ENCODE measurements around the gene FAM107B.

The FAM107B gene

GRCh38 chr10:14583252-14583651, 191.4 kb downstream of the FAM107B start:
- DNase-seq (ENCODE audit: low read depth in 2 of 2) = no peak

- no peak for DNase-seq (ENCODE audit: low read depth in 2 of 2)
Measured at GRCh38 chr10:14581553-14582321, 193.0 kb downstream of the FAM107B start.

DNA sequence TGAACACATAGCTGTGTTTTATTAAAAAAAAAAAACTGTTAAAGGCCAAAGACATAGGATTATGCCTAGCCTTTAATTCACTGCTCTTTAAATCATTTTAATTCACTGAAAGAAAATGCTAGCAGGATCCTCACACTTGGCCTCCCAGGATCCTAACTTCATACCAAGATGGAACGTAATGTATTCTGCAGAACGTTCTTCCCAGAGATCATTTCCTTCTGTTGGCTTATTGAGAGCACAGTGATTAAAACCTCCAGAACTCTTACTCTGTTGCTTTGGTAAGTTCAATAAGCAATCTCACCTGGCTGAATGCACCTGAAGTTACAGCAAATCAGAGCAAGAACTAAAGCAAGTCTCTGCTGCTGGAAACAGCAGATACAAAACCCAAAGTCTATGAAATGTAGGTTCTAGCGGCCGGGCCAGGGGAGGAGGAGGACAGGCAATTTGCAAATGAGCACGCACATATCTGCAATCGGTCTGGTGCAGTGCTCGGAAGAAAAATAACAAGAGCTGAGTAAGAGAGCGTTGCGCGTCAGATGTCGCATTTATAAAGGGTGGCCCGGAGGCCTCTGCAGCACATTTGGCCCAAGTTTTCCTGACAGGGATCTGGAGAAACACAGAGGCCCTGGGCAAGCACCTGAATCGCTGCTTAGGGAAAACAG, 193.9 kb downstream of the FAM107B start:
- no peak for DNase-seq (ENCODE audit: low read depth in 2 of 2)

DNA sequence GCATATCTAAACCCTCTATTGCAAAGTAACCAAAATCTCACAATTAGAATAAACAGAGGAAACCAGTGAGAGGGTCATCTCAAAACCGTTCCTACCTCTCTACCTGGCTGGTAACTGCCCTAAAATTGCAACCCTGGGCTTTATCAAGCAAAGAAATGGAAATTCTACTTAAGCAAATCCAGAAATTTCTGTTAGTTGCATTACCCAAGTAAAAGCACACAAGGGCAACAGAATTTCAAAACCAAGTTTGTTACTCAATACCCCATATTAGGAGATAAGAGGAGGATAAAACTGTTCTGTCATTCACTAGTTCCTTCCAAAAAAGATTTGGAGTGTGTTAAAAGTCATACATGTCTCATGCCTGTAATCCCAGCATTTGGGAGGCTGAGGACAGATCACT, 195.3 kb downstream of the FAM107B start:
- DNase-seq (ENCODE audit: low read depth in 2 of 2) = no peak

DNA sequence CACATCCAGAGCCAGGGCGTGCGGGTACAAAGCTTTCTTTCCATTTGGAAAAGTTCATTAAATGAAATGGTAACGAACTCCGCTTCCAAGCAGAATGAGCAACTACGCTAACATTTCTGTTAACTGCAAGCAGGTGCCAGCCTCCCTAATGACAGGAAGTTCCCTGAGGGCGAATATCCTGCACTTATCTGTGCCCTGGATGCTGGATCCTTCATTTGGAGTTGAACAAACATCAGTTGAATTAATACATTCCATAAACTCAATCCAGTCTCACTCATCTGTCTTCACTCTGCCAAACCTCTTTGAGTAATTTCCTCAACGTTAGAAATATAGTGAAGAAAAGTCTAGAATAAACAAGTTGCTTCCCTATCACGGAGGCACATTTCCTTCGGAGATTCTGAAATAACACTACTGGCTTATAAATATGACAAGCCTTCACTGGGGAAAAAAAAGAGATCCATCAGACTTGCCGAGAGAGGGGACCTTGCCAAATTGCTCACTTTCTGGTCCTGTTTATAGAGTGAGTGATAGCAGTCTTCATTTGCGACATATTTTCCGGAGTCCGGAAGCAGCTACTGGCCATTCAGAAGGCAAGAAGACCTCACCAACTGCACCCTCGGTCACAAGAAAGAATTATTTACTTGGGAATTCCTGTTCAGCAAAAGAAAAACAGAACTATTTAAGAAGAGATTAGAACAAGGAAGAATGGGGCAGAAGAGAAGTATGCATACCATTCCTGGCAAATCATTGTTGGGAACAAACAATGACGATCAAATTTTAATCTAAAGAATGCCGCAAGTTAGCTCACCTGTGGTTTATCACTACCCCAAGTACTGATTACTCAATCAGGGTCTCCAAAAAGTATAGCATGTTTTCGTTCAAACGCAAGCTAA, 196.4 kb downstream of the FAM107B start:
- DNase-seq (ENCODE audit: low read depth in 2 of 2) = no peak

- DNase-seq (ENCODE audit: low read depth in 2 of 2) = no peak
Measured at GRCh38 chr10:14574885-14575284, 199.8 kb downstream of the FAM107B start.

DNA sequence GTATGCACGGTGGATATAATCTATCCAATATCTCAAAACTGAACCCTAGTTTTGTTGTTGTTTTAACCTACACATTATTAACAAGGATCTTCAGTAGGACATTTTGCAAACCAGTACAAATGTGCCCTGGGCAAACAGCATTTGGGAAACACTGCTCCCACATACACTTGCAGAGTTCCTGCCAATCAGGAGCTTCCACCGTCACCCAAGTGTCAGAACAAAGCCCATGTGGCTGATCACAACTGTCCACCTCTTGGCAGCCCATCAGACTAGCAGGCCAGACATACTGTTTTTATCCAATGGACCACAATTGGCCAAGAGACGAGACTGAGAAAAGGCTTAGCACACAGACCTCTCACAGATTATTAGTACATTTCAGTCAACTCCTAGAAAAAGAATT, 200.4 kb downstream of the FAM107B start:
- no peak for DNase-seq (ENCODE audit: low read depth in 2 of 2)

DNA sequence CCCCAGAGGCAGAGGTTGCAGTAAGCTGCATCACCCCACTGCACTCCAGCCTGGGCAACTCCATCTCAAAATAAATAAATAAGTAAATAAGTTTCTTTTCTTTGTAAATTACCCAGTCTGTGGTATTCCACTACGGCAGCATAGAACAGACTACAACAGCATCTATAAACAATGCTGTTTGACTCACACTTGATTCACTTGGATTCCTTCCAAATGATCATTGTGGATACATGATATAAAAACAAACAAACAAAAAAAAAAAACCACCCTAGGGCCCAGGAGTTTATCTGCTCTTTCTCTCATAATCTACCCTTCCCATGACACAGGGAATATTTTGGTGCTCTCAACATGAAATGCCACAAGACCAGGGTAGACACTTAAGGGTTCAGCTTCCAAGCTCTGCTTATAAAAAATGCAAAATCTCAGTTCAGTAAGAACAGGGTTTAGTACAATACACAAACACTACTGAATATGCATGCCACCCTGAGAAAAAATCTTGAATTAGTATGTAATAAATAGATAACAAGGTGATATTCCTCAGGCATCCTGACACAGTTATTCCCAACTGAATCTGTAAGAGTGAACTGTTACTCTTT, 200.9 kb downstream of the FAM107B start:
- DNase-seq (ENCODE audit: low read depth in 2 of 2) = no peak

- DNase-seq (ENCODE audit: low read depth in 2 of 2) = no peak
Measured at GRCh38 chr10:14572811-14573210, 201.9 kb downstream of the FAM107B start.

DNA sequence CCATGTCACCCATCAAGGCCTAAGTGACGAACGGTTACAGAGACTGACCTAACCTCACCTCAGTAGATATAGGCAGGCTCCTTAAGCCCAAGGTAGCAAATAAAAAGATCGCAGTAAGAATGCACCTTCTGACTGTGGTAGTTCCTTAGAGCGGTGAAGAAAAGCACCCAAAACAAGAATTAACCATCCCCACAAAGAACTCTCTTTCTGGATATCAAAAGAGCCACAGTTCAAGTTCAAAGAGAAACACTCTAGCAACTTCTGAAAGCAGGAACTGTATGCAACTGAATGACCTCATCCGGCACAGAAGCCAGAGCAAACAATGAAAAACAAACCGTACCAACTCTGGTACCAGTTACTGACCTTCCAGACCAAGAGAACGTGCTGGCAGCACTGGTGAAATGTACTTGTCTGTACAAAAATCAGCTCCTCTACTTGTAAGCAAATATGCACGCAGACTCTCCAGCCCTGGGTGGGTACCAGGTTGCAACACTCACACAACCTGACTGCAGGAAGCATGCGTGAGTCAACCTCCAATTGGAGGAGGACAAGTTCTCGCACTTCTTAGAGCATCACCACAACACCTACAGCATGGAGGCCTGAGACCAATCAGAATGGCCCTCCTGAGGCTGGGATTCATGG, 202.7 kb downstream of the FAM107B start:
- no peak for DNase-seq (ENCODE audit: low read depth in 2 of 2)

GRCh38 chr10:14570800-14571199, 203.9 kb downstream of the FAM107B start:
- no peak for DNase-seq (ENCODE audit: low read depth in 2 of 2)

DNA sequence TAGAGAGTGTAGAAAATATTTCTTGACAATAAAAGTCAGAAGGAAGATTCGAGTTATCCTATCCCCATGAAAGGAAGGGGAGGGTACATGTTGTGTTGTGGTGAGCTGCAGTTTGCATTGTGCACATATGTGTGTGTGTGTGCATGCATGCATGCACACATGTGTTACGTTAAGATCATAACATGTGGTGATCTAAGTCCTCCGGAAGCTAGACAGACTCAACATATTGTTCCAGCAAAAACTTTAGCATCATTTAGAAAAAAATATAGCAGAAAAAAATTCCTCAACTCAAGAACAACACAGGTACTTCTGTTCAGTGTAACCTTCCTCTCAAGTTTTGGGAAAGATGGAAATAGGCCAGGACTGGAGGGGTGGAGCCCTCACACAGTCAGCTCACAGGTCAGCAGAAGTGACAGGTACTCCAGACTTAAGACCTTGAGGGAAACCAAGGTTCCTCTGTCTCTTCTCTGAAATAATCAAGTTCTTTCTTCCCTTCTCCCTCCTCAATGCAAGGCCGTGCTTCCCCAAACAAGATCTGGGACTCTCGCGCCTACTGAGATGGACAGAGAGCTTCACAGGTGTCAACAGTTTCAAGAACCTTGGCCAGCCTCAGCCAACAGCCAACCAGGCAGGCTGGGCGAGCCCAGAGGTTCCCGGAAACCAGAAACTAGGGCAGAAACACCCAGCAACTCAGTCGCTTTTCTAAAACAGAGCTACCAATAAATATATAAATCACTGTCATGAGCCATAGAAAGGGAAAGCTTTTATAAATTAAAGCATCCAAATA, 205.2 kb downstream of the FAM107B start:
- no peak for DNase-seq (ENCODE audit: low read depth in 2 of 2)

DNA sequence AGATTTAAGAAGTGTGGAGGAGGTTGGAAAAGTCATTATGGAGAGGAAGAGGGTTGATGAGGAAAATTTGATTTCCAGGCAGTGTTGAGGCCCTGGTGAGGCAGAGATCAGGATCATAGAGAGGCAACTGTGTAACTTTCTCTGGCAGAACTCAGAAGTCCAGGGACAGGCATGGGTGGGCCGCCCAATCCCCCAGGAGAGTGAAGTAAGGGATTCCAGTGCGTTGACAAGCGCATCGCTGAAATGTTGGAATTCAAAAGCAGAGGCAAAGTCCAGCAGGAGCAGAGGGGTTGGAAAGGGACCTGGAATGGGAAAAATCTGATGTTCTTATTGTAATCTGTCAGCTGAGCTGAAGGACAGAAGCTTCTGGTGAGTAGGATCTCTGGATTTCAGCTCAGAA, 207.3 kb downstream of the FAM107B start:
- DNase-seq (ENCODE audit: low read depth in 2 of 2) = no peak

DNA sequence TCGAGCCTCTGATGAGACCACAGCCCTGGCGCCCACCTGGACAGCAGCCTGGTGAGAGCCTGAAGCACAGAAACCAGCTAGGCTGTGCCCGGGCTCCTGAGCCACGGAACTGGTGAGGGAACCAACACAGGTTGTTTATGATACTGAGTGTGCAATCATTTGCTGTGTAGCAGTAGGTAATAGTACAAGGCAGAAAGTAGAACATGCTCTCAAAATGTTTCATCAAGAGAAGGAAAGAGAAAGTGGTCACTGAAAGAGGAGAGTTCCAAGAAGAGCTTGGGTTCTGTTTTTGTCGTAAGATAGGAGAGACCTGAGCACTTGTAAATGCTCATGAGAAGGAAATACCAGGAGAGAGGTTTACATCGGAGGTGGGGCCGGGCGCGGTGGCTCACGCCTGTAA, 208.2 kb downstream of the FAM107B start:
- no peak for DNase-seq (ENCODE audit: low read depth in 2 of 2)

DNA sequence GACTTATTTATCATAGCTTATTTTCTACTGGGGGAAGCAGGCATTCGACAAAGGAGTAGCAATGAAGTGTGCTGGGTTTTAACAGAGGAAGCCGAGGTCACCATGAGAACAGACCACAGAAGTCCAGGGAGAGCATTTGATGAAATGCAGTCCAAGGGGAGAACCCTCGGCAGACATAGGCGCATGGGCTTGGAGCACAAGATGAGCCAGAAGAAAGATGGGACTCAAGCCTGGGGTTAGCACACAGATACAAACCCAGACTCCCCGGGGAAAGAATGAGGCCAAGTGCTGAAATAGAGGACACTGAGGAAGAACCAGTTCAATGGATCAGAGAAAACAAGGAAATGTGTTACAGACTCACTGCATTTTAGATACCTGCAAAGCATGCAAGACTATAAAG, 209.5 kb downstream of the FAM107B start:
- no peak for DNase-seq (ENCODE audit: low read depth in 2 of 2)

DNA sequence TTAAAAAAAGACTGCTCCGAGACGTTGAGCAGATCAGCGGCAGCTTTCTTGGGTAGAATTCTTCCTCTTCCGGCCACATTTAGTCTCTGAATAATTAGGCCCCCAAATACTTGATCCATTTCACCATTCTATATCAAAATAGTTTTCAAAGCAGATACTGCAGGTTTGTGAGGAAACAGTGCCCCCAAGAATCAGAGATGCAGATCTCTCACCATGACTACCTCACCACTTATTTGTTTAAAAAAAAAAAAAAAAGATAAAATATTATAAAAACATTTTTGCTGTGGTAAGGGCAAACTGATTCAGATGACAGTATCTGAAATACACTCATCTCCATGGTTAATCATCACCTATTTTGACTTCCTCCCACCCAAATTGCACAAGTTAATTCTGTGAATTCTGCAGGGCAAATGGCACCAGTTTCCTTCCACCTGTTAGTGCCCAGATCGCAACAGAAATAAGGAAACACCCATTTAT, 210.4 kb downstream of the FAM107B start:
- DNase-seq (ENCODE audit: low read depth in 2 of 2) = no peak

DNA sequence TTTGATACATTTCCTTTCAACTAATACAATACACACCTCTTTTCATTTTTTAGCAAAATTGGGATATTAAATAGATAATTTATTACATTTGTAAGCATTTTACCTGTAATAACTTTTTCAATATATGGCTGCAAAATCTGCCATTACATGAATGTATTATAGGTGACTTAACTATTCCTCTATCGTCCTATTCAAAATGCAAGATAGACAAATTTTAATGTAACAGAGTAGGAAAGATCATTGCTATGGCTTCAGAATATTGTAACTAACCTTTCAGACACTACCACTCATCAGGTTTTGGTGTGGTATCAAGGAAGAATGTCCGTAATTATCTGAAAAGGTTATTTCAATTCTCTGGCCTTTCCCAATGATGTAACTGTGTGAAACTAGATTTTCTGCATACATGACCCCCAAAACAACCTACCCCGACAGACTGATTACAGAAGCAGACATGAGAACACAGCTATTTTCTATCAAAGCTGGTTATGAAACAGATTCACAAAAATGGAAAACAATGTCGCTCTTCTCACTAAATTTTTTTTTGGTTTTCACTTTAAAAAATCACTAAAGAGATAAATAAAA, 211.2 kb downstream of the FAM107B start:
- no peak for DNase-seq (ENCODE audit: low read depth in 2 of 2)

DNA sequence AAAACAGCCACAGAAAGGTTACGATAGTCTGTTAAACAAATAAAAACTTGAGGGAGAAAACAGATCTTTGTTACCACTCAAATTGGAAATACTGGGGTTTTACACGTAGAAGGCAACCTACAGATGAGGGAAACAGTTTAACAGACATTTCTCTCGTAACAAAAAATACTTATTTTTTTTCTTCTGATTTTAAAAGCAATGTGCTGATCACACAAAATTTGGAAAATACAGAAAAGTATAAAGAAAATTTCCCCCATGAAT, 211.7 kb downstream of the FAM107B start:
- DNase-seq (ENCODE audit: low read depth in 2 of 2) = no peak

DNA sequence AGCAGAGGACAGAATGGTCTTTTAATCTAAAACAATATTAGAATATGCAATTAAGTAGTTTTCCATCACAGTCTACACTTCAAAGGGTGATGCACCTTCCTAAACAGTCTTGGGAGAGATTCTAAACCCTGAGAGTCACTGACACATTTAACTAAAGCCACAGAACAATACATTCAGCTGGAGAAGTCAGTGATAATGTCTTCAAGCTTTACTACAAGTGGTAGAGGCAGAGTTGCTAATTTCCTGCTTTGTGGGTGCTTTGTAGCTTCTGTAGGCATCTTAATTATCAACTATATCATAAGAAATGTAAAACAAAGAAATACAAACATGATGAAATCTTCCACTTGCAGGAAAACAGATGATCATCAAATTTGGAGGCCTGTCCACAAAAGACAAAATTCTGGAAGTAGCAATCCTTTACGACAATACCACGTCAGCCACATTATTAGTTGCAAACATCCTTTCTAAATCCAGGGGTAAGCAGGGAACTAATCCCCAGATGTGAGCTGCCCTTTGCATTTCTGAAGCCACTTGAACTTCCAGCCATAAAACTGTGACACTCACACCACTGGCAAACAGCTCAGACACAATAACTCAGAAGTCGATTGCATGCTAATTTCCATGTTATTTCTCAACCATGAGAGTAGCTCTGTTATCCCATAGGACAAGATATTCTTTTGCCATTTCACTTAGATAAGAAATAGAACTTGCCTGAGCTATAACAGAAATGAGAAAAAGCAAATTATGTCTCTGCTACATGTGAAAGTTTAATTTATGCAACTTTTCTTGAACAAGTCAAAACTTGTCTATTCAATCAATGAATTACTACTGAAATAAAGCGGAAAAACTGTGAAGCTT, 212.2 kb downstream of the FAM107B start:
- no peak for DNase-seq (ENCODE audit: low read depth in 2 of 2)
